HG03469 (cell line): ENCODE data around the gene DRAXIN.

ENCODE experiments used
- ATAC-seq: cut with Tn5 transposase; IDR thresholded peaks from one replicate; pipeline ENCODE4 v1.9.1; 2021; ENCODE audit warnings: mild to moderate bottlenecking, moderate library complexity, moderate number of reproducible peaks; ENCODE audit not compliant: unreplicated experiment

Gene DRAXIN

DNA sequence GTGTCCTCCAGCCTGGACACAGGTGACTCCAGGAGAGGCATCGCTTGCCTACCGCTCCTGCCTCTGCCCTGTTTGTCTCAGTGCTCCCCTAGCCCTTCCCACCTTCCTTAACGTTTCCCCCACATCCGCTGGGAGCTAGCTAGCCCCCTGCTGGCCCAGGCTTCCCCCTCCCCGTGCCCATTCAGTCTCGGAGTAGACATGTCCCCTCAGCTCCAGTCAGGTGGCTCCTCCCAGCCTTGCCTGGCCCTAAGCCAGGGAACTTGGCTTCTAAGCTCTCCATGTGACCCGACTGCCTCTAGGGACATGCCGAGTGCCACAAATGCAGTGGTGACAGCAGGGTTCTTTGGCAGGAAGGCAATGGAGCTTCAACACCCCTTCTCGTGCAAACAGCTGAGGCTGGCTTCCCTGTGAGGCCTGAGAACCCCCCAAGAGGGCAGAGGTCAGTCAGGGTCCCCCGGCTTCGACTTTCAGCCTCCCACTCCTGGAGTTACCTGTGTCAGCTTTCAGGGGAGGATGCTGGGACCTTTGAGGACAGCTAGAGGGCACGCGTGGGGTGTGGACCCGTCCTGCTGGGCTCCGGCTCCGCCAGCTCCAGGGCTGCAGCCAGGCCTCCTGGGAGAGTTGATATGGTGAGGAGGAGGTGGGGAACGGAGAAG is 16.2 kb downstream of the DRAXIN start:
- ATAC-seq, result no peak

- ATAC-seq, result no peak
Measured at GRCh38 chr1:11708554-11709350, 17.2 kb downstream of the DRAXIN start.

DNA sequence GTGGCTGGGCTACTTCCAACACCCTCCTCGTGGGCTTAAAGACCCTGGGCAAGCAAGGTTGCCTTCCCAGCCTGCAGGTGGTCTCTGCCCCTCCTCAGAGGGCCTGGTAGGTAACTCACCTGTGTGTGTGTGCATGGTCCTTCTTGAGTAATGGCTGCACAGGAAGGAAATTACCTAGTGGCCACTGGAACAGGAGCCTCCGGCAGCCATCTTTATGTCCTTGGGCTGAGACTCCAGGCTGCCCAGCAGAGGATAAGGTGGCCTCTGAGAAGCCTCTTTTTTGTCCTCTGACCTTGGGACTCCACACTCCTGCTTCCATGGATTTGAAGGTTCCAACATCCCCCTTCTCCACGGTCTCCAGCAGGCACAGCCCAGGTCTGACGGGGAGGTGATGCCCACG is 20.0 kb downstream of the DRAXIN start:
- no peak for ATAC-seq

GRCh38 chr1:11712285-11712684 is 20.8 kb downstream of the DRAXIN start:
- ATAC-seq, result no peak

GRCh38 chr1:11713095-11713494 is 21.6 kb downstream of the DRAXIN start:
- ATAC-seq, result no peak

DNA sequence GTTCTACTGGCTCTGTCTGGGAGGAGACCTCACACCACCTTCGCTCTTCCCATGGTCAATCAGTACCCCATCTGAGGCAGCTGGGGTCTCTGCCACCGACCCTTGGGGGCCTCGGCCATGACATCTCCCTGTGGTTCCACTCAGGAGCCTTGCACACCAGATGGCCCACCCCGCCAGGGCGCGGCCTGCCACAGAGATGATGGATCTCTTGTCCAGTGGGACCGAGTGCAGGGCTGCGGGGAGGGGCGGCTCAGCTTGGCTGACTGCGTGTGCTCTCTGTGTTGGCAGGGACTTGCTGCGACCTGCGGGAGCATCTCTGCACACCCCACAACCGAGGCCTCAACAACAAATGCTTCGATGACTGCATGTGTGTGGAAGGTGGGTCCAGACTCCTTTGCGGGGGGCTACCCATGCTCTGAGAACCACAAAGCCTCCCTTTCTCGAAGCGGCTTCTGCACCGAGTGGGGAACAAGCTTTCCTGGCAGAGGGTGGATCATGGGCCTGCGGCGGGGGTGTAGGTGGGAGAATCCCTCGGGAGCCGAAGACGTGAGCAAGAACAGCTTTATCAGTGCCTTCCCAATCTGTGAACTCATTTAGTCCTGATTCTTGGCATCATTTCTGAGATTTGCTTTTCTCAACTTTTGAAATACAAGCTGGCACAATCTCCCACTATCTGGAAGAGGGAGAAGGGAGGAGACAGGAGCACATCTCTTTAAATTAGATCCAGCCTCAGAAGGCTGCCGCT is 23.5 kb downstream of the DRAXIN start:
- ATAC-seq, result no peak

DNA sequence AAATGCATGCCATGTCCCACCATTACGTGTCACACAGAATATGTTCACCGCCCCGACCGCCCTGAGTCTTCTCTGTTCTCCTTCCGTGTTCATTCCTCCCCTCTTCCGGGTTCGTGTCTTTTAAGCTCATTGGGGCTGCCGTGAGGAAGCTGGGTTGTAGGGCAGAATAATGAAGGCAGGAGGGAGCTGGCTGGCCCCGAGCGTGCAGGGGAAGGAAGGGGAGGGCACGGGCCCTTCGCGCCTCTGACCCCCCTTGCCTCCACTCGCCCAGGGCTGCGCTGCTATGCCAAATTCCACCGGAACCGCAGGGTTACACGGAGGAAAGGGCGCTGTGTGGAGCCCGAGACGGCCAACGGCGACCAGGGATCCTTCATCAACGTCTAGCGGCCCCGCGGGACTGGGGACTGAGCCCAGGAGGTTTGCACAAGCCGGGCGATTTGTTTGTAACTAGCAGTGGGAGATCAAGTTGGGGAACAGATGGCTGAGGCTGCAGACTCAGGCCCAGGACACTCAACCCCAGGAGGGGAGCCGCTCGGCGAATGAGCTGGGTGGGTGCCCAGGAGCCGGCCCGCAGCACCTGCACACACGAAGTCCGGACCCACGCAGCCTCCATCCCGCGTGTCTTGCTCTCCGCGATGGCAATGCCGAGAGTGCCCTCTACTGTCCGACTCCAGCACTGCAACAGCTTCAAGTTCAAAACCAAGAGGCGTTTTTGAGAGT is 28.0 kb downstream of the DRAXIN start:
- ATAC-seq, result no peak

- no peak for ATAC-seq
Measured at GRCh38 chr1:11720033-11720376, 28.5 kb downstream of the DRAXIN start.

DNA sequence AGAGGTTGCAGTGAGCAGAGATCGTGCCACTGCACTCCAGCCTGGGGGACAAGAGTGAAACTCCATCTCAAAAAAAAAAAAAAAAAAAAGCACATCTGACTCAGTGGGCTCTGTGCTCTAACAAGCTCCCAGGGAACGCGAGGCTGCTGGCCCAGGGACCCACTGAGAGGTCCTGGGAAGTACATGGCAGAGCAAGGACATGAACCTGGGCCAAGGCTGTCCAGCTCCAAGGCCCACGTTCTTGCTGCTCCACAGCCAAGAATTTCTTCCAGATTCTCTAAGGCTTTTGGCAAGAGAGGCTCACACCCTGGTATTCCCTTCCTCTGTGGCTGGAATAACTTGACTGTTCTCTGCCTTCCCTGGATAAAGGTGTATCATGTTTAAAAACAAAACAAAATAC is 29.0 kb downstream of the DRAXIN start:
- ATAC-seq, result no peak

DNA sequence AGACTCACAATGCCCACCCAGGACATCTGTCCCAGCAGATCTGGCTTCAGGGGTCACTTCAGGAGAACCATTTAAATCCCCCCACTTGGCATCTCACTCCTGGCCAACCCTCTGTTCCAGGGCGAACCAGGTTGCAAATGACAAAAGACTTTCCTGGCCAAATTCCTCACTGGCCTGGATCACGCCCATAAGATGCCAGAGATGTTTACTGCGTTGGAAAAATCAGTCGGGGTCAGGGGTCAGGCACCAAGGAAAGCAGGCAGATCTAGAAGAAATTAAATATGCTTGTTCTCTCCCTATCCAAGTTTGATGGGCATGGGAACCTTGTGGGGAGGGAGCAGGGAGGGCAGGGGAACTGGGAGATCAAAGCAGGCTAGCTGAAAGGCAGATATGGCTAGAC is 29.8 kb downstream of the DRAXIN start:
- ATAC-seq, result no peak

DNA sequence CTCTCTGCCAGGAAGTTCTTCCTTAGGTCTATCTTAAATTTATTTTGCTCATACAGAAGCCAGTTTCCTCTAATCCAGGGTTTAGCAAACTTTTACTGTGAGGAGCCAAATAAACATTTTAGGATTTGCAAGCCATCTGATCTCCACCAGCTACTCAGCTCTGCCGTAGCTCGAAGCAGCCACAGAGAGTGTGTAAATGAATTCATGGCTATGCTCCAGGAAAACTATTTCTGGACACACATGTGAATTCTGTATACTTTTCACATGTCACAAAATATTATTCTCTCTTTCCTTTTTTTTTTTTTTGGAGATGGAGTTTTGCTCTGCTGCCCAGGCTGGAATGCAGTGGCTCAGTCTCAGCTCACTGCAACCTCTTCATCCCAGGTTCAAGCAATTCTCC is 31.0 kb downstream of the DRAXIN start:
- no peak for ATAC-seq

DNA sequence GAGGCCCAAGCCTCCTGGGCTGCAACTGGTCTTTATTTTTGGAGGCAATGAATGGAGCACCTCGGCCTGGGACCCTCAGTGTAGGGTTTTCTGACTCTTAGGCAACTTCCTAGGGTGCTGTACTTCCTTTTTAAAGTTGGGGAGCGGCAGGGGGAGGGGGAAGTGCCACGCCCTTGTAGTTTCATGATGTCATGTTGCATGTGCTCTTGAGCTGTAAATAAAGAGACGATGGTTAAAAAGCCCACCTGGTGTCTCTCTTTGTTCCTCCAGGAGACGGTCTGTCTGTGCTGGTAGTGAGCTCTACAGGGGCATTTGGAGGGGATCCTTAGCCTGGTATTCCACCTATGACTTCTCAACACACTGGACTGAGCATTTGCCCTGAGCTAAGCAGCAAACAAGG is 34.1 kb downstream of the DRAXIN start:
- ATAC-seq, result no peak

DNA sequence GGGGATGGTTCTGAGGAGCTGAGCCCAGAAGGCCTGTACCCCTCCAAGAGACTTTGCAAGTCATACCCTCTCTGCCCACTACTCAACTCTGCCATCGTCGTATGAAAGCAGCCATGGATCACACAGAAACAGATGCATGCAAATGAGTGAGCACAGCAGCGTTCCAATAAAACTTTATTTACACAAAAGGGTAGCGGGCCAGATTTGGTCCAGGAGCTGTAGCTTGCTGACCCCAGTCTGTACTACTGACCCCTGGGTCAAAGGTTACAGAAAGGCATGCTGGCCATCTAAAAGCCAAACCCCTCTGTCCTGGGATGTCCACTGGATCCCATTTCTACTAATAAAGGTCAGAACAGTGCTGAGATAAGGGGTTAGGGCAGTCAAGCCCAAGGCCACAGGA is 35.6 kb downstream of the DRAXIN start:
- no peak for ATAC-seq

GRCh38 chr1:11728126-11728806 is 36.8 kb downstream of the DRAXIN start:
- no peak for ATAC-seq

- ATAC-seq, result no peak
Measured at GRCh38 chr1:11729155-11729497, 37.6 kb downstream of the DRAXIN start.

DNA sequence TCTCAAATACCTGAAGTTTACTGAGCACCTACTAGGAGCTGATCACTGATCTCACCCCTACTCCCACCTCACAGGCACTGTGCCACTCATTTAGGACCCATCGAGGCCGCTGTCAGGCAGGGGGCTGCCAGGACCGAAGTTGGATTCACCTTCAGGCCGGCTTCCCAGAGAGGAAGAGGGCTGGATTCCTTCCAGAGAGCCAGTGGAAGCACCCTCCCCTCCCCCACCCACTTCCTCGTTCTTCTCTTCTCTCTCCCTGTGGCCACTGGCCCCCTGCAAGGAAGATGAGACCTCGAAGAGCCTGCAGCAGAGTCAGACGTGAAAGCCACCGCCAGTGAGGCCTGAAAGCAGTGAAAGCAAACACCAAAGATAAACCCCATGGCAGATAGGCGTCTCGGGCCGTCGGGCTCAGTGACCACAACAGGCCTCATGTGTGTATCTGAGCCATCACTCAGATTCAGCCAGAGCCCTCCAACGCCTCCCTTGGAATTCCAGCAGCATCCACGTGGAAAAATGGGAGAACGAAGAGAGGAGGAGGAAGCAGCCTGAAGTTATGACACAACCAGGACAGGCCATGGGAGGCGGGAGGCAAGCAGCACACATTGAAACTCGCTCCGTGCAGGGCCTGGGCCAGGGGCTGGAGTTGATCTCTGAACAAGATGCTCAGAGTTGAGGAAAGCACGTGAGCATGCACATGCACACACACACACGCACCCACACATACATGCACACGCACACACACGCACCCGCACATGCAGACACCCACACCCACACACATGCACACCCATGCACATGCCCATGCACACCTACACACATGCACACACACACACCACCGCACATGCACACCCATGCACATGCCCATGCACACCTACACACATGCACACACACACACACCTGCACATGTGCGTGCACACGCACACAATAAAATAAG is 38.3 kb downstream of the DRAXIN start:
- ATAC-seq, result no peak

DNA sequence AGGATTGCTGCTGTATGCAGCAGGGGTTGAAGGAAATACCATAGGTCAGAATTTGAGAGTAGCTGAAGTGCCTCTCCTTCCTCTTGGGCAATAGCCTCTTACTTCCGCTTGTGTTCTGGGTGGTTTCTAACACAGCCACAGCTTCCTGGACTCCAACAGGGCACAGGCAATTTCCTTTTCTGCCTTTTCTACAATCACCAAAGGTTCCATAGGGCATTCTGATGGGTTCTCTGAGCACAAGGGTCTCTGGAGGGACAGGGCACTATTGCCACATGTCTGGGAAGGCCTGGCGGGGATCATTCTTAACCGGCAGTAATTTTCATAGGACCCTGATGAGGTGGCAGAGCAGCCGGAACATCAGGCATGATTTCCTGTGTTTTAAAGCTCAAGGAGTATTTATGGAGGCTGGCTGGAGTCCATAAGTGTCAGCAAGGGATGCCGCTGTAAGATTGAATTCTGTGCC is 39.0 kb downstream of the DRAXIN start:
- ATAC-seq, result no peak

DNA sequence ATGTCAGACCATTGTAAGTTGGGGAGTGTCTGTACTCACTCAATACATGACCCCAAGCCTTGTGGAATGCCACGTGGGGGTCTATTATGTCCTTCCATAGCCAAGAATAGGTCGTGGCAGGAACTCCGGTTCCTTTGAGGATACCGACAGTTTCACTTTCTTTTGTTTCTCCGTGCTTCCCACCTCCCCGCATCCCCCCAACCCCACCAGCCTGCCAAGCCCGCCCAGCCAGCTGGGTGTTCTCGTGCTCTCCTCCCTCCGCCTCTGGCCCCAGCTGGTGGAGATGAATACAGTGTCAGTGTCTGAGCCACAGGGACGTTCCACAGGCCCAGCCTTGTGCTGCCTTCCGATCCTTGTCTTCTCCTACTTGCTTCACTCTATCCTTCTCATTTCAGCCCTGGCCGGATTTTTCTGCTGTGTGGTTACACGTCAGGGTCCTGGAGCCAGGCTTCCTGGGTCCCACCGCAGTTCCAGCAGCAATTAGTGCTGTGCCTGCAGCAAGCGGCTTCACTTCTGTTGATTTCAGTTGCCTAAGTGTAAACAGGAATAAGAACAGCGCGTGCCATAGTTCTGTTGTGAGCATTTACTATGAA is 40.3 kb downstream of the DRAXIN start:
- ATAC-seq, result no peak

- no peak for ATAC-seq
Measured at GRCh38 chr1:11733306-11733705, 41.8 kb downstream of the DRAXIN start.
